ENCODE measurements around the gene CCND1.

DNA sequence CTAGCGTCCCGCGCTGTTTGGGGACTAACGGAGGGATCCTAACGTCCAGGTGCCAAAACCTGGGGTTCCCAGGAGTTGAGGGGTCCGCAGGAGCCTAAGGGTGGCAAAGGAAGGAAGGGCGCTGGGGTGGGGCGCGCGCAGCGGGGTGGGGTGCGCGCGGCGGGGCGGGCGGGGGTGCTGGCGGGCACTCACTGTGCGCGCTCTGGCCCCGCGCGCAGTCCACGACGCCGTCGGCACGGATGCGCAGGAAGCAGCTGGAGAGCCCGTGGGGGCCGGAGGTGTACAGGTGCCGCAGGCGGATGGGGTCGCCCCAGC, 62.5 kb downstream of the CCND1 start:
- TF ChIP-seq, protein P1, sequence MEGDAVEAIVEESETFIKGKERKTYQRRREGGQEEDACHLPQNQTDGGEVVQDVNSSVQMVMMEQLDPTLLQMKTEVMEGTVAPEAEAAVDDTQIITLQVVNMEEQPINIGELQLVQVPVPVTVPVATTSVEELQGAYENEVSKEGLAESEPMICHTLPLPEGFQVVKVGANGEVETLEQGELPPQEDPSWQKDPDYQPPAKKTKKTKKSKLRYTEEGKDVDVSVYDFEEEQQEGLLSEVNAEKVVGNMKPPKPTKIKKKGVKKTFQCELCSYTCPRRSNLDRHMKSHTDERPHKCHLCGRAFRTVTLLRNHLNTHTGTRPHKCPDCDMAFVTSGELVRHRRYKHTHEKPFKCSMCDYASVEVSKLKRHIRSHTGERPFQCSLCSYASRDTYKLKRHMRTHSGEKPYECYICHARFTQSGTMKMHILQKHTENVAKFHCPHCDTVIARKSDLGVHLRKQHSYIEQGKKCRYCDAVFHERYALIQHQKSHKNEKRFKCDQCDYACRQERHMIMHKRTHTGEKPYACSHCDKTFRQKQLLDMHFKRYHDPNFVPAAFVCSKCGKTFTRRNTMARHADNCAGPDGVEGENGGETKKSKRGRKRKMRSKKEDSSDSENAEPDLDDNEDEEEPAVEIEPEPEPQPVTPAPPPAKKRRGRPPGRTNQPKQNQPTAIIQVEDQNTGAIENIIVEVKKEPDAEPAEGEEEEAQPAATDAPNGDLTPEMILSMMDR (IDR thresholded peaks at IDR 0.05; ENCODE audit: low read depth, low read length, poor library complexity, severe bottlenecking), result no peak
- TF ChIP-seq EZH2phosphoT487 (IDR thresholded peaks at IDR 0.05; ENCODE audit: borderline replicate concordance, low read length), result no peak

All from DOHH2 (cell line).